HFF-Myc (cell line): ENCODE data around the gene PCSK1N.
"Not testable (repeated sequence)": the region's sequence is repeated elsewhere in the genome, so short reads cannot be mapped to it uniquely, and the experiment has no call there.

ENCODE experiments used
- DNase-seq: peaks from one replicate; pipeline ENCODE4 v3.0.0-alpha.2; 2011; ENCODE audit warnings: low read depth; ENCODE audit errors: extremely low read depth
- H3K4me3 ChIP-seq: replicated peaks from 2 replicates; pipeline ENCODE4 v1.5.1; 2011; ENCODE audit warnings: low read depth, mild to moderate bottlenecking, control low read depth, low read length
- CTCF ChIP-seq: IDR thresholded peaks from 2 replicates; pipeline ENCODE4 v1.5.1; 2012; ENCODE audit warnings: mild to moderate bottlenecking, low read depth, low read length, control low read depth; ENCODE audit errors: missing control alignments

Gene PCSK1N

GRCh38 chrX:48829016-48829735 lies 6.2 kb downstream of the PCSK1N start:
- DNase-seq = no peak
- no peak overlapping the region for H3K4me3 ChIP-seq
- TF ChIP-seq CTCF = no peak

- no peak overlapping the region for H3K4me3 ChIP-seq
- no peak for DNase-seq
- no peak for TF ChIP-seq CTCF
These were observed 7.8 kb downstream of the PCSK1N start for GRCh38 chrX:48827654-48827968.

GRCh38 chrX:48826876-48827653 lies 8.3 kb downstream of the PCSK1N start:
- DNase-seq = no peak
- no peak overlapping the region for H3K4me3 ChIP-seq
- TF ChIP-seq CTCF = no peak

GRCh38 chrX:48826135-48826875 lies 9.1 kb downstream of the PCSK1N start, which contains the start of gene ERAS:
Gene ERAS (plus strand): TSS chrX:48826513. CDS start chrX:48829124, 2,611 bp downstream.
- DNase-seq = no peak
- H3K4me3 ChIP-seq = no peak within 1 kb of the TSS
- no peak for TF ChIP-seq CTCF

GRCh38 chrX:48824066-48824465 lies 11.3 kb downstream of the PCSK1N start:
- no peak for TF ChIP-seq CTCF
- no peak for DNase-seq
- no peak overlapping the region for H3K4me3 ChIP-seq

GRCh38 chrX:48823053-48823452 lies 12.4 kb downstream of the PCSK1N start:
- DNase-seq = no peak
- no peak overlapping the region for H3K4me3 ChIP-seq
- TF ChIP-seq CTCF = no peak

GRCh38 chrX:48819394-48819793 lies 16.0 kb downstream of the PCSK1N start:
- H3K4me3 ChIP-seq, DNase-seq: not testable (repeated sequence)
